ENCODE data around the gene SOX8.

The SOX8 gene

DNA sequence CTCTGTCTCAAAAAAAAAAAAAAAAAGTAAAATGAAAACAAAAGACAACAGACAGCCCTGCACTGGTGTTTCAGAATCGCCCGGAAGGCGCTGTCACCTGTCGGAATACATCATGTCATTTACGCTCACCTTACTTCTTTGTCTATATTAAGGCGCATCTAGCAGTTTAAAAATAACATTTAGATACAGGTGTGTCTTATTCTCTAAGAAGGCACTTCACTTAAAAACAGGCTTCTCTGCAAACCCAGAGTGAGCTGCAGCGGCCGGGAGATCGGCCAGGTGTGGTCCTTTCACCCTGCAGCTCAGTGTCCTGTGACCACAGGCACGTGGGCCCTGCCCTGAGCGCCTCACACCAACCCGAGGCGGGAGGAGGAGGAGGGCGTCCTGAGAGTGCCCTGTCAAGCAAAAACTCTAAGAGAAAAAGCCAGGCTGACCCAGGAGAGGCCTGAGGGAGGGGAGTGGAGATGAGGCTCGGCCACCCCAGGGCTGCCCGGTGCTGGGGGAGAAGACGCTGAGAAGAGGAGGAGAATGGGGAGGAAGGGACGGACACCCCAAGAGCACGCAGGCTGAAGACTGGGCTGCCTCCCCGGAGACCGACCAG is 7.5 kb upstream of the SOX8 start:
- DNase-seq = no peak

DNA sequence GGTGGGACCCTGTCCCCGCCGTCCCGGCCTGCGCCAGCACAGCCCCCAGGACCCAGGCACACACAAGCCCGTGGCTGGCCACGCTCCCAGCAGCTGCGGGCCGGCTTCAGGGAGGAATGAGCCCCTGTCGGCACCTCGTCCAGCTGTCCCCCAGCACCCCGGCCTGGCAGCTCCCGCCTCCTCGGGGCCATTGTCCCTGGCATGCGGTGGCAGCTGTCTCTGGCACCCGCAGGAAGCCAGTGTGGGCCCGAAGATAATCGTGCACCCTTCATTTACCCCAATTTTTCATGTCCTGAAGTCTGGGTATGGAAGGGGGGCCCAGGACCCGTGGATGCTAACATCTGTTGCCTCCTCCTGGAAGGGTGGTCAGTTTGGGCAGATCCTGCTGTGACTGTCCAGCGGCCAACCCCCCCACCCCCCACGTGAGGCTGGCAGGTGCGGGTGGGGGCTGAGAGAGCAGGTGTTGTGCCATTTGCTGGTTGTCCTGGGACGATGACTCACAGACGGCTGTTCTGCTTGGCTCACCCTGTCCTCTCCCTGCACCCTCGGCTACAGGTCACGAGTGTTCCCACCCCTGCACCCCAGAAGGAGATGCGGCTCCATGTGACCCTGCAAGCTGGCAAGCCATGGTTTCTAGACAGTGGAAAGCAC is 6.8 kb upstream of the SOX8 start:
- DNase-seq = no peak

DNA sequence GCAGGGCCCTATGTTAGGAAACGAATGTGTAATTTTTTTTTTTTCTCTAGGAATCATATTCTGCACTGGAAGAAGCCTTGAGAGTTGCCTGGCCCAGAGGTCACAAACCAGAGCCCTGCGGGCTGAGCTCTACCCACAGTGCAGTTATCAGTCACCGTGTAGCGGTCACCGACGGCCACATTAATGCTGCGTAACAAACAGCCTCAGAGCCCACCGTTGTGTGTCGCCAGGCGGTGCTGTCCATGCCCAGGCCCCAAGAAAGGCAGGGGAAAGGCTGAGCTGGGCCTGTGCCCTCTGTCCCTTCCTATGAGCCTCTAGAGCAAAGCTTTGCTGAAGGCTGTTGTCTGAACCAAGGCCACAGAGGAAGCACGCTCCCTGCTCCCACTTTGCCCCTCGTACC is 6.3 kb upstream of the SOX8 start:
- no peak for DNase-seq

DNA sequence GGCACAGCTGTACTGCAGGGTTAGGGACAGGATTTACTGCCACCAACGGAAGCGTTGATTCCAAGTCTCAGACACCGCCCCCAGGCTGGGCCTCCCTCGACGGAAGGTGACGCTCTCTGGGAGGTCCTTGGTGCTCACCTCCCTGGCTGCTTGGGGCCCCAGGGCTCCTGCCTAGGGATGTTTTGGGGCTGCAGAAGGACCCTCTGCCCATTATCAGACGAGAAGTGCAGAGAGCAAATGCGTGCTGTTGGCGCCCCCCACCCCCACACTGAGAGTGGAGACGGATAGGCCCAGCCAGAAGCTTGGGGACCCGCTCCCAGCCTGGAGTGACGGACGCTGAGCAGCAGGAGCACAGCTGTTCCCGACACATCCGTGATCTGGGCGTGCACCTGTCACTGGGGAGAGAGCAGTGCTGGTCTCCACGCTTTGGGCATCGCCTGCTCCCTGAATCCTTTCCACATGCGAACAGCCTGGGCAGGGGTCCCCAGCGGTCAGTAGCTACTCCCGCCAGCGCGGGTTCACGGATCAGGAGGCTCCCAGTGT is 5.1 kb upstream of the SOX8 start:
- no peak for DNase-seq

DNA sequence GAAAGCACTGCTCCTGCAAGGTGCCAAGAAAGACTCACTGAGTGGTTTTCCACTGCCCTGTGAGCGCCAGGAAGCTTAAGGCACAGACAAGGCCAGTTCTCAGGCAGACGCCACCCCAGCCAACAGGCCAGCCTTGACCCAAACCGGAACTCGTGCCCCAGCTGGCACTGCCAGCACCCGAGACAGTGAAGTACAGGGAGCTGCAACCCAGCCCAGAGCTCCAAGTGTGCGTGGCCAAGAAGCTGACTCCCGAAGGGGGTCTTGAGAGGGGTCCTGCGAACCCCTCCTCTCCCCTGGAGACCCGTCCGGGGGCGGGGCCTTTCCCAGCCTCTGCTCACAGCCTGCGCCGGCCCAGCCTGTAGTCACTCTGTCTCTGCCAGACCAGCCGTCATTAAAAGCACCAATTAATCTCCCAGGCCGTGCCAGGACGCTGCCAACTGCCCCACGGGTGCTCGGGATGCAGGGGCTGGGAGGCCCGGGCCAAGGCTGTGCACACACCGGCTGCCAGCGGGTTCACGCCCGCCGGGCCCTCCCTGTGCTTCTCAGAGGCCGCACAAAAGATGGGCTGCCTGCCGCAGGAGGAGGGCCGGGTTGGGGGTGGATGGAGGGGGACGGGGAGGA is 4.4 kb upstream of the SOX8 start:
- DNase-seq = no peak

DNA sequence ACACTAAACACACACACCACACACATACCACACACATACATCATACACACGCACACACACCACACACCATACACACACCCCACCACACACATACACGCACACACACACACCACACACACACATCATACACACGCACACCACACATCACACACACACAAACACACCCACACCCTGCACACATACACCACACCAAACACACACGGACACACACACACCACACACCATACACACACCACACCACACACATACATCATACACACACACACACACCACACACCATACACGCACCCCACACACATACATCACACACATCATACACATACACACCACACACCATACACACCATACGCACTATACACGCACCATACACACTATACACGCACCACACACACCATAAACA is 3.7 kb upstream of the SOX8 start:
- DNase-seq = no peak

DNA sequence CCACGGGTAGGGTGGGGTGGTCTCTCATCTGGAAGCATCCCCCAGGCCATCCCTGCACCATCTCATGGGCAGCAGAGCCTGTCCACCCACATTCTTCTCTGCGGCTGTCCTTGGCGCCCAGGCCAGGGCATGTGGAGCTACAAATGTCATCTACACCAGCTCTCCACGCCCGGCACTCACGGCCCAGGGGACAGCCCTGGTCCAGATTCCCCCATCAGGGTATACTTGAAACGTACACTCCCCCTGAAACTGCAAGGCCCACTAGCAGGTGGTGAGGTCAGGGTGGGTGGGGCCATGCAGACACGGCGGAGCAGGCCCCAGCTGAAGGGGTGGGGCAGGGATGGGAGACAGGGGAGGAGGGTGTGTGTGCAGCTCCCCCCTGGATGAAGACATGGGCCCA is 3.2 kb upstream of the SOX8 start:
- no peak for DNase-seq

DNA sequence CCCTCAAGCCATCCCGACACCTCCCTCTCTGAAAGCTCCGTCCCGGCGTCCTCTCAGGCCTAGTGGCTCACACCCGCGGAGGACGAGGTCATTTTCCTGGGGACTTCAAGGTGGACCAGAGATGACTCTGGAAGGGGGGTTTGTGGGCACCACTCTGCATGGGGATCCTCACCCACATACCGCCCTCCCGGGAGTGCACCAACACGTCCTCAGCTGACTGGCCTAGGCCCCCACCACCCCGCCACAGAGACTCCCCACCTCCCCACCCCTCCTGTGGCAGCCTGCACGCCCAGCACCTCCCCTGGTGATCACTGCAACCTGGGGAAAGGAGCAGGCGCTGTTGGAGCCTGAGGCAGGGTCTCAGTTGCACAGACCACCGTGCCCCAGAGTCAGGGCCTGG is 2.4 kb upstream of the SOX8 start:
- DNase-seq = no peak

DNA sequence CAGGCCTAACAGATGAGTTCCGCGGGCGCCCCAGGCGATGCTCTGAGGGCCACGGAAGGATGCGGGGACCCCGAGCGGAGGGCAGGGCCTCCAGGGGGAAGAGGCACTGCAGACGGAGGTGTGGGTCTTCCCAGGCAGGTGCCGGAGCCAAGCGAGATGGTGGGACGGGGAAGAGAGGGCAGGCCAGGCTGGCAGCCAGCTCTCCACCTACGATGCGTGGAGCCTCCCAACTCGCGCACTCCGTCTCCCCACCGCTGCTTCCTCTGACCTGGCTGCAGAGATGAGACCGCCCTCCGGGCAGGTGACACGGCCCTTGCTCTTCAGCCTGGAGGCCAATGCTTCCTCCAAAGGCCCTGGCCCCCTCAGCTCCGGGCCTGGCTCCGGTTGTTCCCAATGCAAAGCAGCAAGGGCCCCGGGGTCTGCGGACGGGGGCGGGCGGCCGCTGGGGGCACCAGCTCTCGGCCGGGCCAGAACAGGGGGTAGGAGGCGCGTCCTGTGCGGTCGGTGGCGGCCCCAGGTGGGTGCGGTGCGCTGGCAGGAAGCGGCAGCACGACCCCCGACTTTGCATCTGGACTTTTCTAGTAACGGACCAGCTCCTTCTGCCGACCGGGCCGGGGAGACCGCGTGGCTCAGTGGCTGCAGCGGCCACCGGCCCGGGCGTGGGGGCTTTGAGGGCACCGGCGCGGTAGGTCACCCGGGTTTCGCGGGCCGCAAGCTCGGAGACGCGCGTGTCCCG is 1.5 kb upstream of the SOX8 start:
- no peak for DNase-seq

DNA sequence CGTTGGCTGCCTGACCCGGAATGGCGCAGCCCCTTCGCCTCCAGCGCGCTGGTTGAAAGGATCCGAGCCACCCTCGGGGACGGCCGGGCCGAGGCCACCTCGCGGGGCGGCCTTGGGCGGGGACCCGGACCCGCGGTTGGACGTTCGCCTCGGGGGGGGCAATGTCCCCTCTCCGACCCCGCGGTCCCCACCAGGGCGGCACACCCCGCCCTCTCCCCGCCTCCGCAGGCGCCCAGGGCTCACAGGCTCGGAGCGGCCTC is 1.0 kb upstream of the SOX8 start:
- DNase-seq = no peak

DNA sequence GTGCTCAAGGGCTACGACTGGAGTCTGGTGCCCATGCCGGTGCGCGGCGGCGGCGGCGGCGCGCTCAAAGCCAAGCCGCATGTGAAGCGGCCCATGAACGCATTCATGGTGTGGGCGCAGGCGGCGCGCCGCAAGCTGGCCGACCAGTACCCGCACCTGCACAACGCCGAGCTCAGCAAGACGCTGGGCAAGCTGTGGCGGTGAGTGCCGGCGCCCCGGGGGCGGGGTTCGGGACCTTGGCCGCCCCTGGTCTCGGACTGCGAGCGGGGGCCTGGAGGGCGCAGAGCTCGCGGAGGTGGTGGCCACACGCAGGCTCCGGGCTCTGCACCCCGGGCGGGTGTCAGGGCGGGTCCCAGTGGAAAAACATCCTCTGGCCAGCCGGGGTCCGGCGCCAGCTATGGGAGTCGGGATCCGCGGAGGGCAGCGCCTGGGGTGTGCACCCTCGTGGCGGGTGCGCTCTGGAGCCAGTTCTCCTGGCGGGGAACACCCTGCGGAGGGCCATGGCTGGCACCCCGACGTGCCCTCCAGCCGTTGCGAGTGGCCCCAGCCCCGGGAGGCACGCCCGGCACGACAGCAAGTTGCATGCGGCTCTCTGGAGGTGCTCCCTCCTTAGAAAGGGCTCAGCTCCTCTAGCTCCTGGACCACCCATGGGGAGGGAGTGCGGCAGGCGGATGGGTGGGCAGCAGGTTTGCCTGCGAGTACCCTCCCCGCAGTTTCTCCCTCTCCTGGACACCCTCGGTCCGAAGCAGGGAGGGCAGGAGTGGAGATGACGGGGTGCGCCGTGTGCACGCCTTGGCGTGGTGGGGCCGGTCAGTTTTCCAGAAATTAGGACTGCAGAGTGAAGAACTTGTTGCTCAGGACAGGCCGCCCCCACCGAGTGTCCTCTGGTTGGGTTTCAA is 824 bp downstream of the SOX8 start:
- no peak for DNase-seq

DNA sequence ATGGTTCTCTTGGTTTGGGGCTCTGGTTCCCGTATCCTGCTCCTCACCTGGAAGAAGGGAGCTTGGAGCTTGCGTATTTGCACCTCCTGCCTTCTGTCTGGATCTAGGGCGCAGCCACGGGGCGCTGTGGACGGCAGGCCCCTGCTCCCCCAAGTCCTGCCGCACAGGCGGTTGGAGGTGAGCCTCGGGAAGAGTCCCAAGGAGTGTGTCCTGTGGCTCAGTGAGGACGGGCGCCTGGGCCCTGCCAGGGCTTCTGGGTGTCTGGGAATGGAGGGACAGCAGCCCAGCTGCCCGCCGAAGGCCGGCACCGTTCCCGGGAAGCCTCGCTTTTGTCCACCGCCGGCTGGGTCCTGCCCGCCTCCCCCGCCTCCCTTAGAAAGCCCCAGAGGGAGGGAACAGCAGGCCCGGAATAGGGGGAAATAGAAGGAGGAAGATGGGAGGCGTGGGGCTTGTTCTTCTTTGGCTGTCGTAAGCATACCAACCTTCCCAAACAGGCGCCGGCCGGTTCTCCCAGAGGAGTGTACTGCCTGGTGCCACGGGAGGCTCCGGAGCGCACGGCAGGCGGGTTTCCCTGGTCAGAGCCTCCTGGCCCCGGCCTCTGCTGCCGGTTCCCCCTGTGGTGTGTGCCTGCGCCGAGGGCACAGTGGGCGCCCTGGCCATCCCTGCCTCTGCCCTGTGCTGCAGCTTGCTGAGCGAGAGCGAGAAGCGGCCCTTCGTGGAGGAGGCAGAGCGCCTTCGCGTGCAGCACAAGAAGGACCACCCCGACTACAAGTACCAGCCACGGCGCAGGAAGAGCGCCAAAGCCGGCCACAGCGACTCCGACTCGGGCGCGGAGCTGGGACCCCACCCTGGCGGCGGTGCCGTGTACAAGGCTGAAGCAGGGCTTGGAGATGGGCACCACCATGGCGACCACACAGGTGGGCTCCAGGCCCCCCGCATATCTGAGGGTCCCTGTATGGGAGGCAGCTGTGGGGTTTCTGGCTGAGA is 1.8 kb downstream of the SOX8 start:
- DNase-seq = no peak

DNA sequence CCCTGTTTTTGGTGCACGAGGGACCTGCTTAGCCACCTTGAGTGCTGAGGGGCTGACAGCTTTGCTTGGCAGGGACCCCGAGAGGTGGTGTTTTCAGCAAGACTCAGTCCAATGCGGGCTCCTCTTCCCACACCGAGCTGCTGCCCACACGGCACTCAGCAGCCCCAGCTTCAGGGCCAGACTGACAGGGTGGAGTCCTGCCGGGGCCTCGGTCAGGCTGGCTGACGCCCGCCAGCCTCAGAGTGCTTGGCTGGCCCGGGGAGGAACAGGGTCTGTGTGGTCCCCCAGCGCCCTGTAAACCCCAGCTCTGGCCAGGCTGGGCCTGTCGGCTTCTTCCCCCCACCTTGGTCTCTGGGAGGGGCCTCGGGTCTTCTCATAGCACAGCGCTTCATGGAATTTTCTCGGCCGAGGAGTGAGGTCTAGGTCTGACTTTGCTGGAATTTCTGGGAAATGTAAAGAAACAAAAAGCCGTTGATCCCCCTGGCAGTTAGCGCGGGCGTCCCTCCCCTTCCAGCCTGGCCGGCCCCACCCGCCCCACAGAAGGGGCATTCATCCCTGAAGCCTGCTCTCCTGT is 2.6 kb downstream of the SOX8 start:
- DNase-seq = no peak

DNA sequence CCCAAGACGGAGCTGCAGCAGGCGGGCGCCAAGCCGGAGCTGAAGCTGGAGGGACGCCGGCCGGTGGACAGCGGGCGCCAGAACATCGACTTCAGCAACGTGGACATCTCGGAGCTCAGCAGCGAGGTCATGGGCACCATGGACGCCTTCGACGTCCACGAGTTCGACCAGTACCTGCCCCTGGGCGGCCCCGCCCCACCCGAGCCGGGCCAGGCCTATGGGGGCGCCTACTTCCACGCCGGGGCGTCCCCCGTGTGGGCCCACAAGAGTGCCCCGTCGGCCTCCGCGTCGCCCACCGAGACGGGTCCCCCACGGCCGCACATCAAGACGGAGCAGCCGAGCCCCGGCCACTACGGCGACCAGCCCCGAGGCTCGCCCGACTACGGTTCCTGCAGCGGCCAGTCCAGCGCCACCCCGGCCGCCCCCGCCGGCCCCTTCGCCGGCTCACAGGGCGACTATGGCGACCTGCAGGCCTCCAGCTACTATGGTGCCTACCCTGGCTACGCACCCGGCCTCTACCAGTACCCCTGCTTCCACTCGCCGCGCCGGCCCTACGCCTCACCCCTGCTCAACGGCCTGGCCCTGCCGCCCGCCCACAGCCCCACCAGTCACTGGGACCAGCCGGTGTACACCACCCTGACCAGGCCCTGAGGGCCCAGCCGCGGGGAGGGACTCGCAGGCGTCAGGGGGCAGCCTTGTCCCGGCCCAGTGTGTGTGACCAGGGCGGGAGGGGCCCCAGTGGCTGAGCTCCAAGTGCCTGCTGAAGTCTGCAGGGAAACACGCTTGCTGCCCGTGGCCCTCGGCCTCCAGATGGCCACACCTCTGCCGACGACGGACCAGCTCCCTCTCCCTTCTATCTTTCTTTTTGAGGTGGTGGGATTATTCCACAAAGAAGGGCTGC is 3.4 kb downstream of the SOX8 start:
- DNase-seq = no peak

DNA sequence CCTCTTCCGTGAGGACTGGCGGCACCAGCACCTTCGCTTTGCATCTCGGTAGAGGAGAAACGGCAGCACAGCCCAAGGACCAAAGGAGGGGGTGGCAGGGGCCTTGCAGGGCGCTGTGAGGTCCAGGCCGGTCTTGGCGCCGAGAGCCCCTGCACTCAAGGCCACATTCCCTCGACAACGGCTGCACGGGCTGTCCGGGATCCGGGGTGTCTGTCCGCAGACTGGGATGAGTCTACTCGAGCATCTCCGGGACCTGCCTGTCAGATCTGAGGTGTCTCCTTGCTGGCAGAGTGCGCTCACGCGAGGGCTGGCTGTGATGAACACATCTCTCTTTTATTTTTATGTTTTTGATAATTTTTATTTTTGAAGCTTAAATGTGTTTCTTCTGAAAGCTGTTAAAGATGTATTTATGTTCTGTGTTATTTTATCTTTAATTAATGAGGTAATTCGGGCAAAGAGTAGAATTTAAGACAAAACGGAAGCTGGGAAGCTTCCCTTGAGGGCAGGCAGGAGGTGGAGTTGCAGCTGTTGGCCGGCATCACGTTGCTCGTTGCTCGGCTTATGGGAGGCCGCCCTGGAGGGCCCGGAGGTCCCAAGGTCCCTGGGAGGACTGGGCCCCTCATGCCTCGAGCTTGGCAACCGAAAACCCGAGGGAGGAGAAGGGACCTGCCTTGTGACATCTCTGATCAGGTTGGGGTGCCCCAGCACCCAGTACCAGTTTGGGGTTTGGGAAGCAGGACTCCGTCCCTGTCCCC is 4.3 kb downstream of the SOX8 start:
- no peak for DNase-seq

DNA sequence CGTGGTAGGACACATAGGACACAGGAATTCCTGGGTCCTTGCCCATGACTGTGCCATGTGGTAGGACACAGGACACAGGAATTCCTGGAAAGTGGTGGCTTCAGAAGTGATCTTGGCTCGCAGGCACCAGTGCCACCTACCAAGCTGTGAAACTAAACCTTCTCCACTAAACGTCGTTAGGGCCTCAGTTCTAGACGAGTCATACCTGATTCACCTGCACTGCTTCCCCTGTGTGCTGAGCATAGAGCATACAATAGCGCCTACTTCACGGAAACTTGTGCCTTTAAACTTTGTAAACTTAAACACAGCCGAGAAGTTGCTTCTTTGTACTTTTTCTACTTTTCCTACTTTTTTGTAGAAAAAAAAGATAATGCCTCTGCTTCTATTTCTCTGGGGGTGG is 4.8 kb downstream of the SOX8 start:
- no peak for DNase-seq

DNA sequence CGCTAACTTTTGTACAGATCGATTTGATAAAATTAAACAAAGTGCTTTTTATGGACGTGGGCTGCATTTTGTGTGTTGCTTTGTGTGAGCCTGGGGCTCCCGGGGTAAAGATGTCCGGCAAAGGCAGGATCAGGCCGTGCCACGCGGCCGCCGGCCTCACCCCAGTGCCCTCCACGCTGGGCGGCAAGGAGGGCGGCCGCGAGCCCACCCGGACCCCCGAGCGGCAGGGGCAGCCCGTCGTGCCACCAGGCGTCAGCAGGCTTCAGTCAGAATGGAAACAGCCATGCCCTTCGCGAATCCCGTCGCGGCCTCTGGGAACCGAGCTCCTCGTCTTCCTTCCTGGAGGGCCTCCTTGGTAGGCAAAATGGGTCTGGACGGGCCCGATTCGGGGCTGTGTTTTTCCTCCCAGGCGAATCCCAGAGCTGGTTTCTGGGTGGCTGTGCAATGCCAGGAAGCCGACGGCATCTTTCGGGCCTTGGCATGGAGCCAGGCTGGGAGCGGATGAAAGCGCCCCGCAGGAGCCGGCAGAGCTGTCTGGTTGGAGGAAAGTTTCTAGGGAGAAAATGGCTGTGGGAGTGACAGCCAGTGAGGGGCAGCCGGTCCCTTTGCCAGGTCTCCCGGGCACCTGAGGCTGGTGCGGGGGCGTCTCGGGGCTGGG is 5.5 kb downstream of the SOX8 start:
- DNase-seq = no peak

DNA sequence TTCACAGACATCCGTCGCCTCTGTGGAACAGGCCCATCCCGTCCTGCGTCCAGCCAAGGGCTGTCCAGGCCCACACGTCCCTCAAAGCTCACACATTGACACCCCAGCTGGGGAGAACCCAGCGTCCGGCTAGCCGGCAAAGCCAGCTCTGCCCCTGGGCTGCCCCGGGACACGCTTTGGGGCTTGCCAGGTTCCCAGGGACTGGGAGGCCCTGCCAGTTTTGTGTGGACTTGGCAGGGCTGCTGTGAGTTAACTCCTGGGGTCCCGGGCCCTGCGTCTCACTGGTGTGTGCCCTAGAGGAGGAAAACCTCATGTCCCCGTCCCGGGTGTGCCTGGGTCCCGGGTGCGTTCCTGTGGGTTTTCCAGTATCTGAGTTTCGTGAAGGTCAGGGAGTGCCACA is 6.3 kb downstream of the SOX8 start:
- no peak for DNase-seq
